Endothelial cell (in vitro differentiated cells): ENCODE results near the gene FAR2. TPM values are rescaled to one million over a fixed set of nuclear protein-coding genes. Genes with fewer than 3 reads are reported as not detected.

Source experiments
- DNase-seq: peaks from one replicate; pipeline ENCODE4 v3.0.0; 2021; ENCODE audit warnings: low spot score
- H3K27ac Mint-ChIP-seq: one replicate; pipeline ENCODE4 v1.8.0; 2021; ENCODE audit warnings: mixed read lengths, inconsistent platforms; ENCODE audit not compliant: unreplicated experiment
- H3K27me3 Mint-ChIP-seq: one replicate; pipeline ENCODE4 v1.8.0; 2021; ENCODE audit warnings: mild to moderate bottlenecking, moderate library complexity, mixed read lengths, inconsistent platforms; ENCODE audit not compliant: unreplicated experiment
- H3K36me3 Mint-ChIP-seq: one replicate; pipeline ENCODE4 v1.8.0; 2021; ENCODE audit warnings: mild to moderate bottlenecking, low read depth, mixed read lengths, inconsistent platforms; ENCODE audit not compliant: unreplicated experiment
- H3K4me1 Mint-ChIP-seq: one replicate; pipeline ENCODE4 v1.8.0; 2021; ENCODE audit warnings: mild to moderate bottlenecking, mixed read lengths, inconsistent platforms; ENCODE audit not compliant: unreplicated experiment
- H3K4me3 Mint-ChIP-seq: one replicate; pipeline ENCODE4 v1.8.0; 2021; ENCODE audit warnings: mild to moderate bottlenecking, mixed read lengths, inconsistent platforms; ENCODE audit not compliant: unreplicated experiment
- H3K9me3 Mint-ChIP-seq: one replicate; pipeline ENCODE4 v1.8.0; 2021; ENCODE audit warnings: mixed read lengths, inconsistent platforms; ENCODE audit not compliant: unreplicated experiment
- CTCF ChIP-seq: fragments of 200-600 bp; sonication (generic); IDR thresholded peaks from one replicate; pipeline ENCODE4 v1.5.0; 2021; ENCODE audit warnings: antibody characterized with exemption; ENCODE audit not compliant: unreplicated experiment
- total RNA-seq: library from RNA; stranded (reverse); fragmentation: NEBNext Ultra II Directional; extraction: Animal tissue kit (Norgen Biotek cat#: 25700); gene quantifications from one replicate; pipeline ENCODE4 v1.2.1, GENCODE V29; 2021; ENCODE audit not compliant: unreplicated experiment

Gene FAR2
- total RNA-seq, 1 donor from 2014 or later, result 104 TPM

GRCh38 chr12:29152223-29152868, 3.3 kb downstream of the FAR2 start:
- no peak for DNase-seq
- no peaks in the 10 kb centered on the region for H3K9me3 Mint-ChIP-seq
- H3K27me3 Mint-ChIP-seq, result peaks cover 3% of the 10 kb centered on the region
- TF ChIP-seq CTCF, result no peak
- H3K27ac Mint-ChIP-seq, result no peak overlapping the region
- H3K36me3 Mint-ChIP-seq, result no peaks in the 10 kb centered on the region
- H3K4me3 Mint-ChIP-seq, result no peak overlapping the region
- peaks cover 48% of the 10 kb centered on the region for H3K4me1 Mint-ChIP-seq

GRCh38 chr12:29152981-29153630, 4.0 kb downstream of the FAR2 start:
- H3K27ac Mint-ChIP-seq, result peak overlapping the region; percentile 15

GRCh38 chr12:29155079-29155478, 6.0 kb downstream of the FAR2 start:
- Mint-ChIP-seq H3K27ac (no peak overlapping the region), H3K4me3 (no peak overlapping the region), H3K9me3 (no peaks in the 10 kb centered on the region), H3K27me3 (no peaks in the 10 kb centered on the region), H3K4me1 (peaks cover 37% of the 10 kb centered on the region), H3K36me3 (peaks cover 5% of the 10 kb centered on the region)
- DNase-seq, result no peak
- no peak for TF ChIP-seq CTCF

More at GRCh38 chr12:29152981-29153630, 4.0 kb downstream of the FAR2 start:
- Mint-ChIP-seq H3K4me3 (peak overlapping the region; percentile 10), H3K9me3 (no peaks in the 10 kb centered on the region), H3K4me1 (peaks cover 42% of the 10 kb centered on the region), H3K27me3 (peaks cover 3% of the 10 kb centered on the region), H3K36me3 (no peaks in the 10 kb centered on the region)
- TF ChIP-seq CTCF, result no peak
- DNase-seq, result no peak

- Mint-ChIP-seq H3K4me1 (peaks cover 16% of the 10 kb centered on the region), H3K4me3 (no peak overlapping the region), H3K36me3 (peaks cover 5% of the 10 kb centered on the region), H3K27me3 (no peaks in the 10 kb centered on the region), H3K9me3 (no peaks in the 10 kb centered on the region), H3K27ac (no peak overlapping the region)
- no peak for TF ChIP-seq CTCF
- DNase-seq, result no peak
Measured at GRCh38 chr12:29157486-29157946, 8.4 kb downstream of the FAR2 start.

GRCh38 chr12:29158115-29158763, 9.2 kb downstream of the FAR2 start:
- no peak for DNase-seq
- H3K4me1 Mint-ChIP-seq, result peaks cover 9% of the 10 kb centered on the region
- no peak for TF ChIP-seq CTCF
- peaks cover 5% of the 10 kb centered on the region for H3K36me3 Mint-ChIP-seq
- no peak overlapping the region for H3K27ac Mint-ChIP-seq
- H3K27me3 Mint-ChIP-seq, result no peaks in the 10 kb centered on the region
- H3K9me3 Mint-ChIP-seq, result no peaks in the 10 kb centered on the region
- no peak overlapping the region for H3K4me3 Mint-ChIP-seq
